DMS79 (cell line): Measurements from ENCODE around the gene TSNAXIP1.
A peak's percentile ranks its signal among the peaks of the same experiment; 100 is the strongest.

Experiments
- DNase-seq: peaks from one replicate; lab custom pipeline; 2025; lab: John Stamatoyannopoulos, UW

The TSNAXIP1 gene

DNA sequence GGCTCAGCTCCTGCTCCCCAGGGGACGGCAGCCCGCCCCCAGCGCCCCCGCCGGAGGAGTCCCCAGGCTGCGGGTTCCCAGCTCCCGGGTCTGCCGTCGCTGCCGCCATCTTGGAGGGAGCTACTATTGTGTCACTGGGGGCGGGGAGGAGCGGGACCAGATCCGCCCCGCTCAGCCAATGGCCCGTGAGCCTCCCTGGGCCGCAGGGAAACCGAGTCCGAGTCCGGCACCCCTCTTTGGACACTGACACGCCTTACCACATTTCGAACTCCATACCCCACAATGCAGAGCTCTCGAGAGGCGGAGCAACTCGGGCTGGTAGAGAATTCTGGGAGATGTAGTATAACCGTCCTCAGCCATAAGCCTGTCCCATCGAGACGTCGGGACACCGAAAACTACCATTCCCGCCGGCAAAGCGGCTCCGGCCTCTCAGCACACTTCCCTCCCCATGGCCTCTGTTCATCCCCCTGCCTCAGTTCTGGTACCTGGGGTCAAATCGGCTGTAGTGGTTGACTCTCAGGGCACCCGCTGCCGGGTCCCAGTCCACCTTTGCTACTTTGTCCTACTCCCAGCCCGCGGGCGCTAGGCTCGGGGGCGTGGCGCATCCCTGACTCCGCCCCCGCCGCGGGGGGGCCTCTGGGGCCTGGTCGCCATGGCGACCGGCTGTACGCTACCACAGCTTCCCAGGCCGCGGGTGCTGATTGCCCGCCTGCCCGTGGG lies at the start of gene TSNAXIP1, which contains the start of gene RANBP10:
Gene TSNAXIP1 (plus strand): TSS at position 462 of the 720 bp plus-strand sequence. CDS start 261 bp downstream, outside the sequence.
Gene RANBP10 (minus strand): TSS at position 133 of the 720 bp plus-strand sequence. CDS start 24 bp downstream, at position 109.
- DNase-seq = peak; percentile 94

- no peak for DNase-seq
Measured at GRCh38 chr16:67758006-67758405, 48.7 kb upstream of the TSNAXIP1 start.

GRCh38 chr16:67758966-67759365 lies 47.7 kb upstream of the TSNAXIP1 start:
- no peak for DNase-seq

DNA sequence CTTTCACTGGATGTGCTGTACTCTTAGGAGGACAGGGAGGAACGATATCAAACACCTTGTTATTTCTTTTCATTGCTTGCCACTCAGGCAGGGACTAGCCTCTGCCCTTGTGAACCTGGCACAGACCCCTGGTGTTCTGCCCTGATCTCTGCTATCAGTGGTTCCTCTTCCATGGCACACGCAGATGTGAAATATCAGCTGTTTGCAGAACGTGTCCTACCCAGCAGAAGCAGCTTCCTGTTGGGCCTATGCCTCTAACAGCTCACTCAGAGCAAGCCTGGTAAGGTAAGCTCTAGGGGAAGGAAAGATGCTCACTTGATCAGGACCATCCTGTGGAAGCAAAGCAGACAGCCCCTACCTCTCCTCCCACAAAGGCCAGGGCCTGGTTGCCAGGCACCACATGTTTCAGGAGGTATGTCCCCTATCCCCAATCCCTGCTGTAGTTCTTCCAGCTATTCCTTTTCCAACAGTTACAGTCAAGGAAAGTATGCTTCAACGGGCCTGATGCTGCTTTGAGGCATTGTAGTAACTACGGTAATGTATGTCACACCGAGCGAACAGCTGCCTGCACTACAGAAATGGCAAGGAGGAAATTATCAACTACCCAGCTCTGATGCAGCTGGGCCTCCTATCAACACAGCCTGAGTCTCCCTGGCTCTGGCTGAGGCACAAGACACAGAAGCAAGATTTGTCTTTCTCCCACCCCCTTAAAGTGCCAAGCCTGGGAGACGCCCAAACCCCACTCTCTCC lies 46.3 kb upstream of the TSNAXIP1 start:
- DNase-seq = no peak

GRCh38 chr16:67760956-67761230 lies 45.8 kb upstream of the TSNAXIP1 start:
- no peak for DNase-seq

- no peak for DNase-seq
Measured at GRCh38 chr16:67761924-67762323, 44.8 kb upstream of the TSNAXIP1 start.

DNA sequence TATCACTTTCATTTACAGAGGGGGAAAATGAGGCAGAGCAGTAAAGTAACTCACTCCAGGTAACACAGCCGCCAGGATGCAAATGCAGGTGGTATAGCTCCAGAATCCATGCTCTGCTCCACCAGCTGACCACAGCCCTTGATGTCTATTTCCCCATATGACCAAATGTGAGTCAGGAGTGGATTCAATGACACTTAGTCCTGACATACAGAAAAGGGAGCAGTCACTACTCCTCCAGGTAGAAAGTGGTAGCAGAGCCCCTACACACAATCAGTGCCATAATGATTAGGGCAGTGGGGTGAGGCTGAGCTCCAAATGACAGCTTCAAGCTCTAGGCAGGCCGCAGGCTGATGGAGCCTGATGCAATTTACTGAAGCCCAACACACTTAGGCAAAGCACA lies 44.3 kb upstream of the TSNAXIP1 start:
- no peak for DNase-seq

- no peak for DNase-seq
Measured at GRCh38 chr16:67763066-67763465, 43.6 kb upstream of the TSNAXIP1 start.

DNA sequence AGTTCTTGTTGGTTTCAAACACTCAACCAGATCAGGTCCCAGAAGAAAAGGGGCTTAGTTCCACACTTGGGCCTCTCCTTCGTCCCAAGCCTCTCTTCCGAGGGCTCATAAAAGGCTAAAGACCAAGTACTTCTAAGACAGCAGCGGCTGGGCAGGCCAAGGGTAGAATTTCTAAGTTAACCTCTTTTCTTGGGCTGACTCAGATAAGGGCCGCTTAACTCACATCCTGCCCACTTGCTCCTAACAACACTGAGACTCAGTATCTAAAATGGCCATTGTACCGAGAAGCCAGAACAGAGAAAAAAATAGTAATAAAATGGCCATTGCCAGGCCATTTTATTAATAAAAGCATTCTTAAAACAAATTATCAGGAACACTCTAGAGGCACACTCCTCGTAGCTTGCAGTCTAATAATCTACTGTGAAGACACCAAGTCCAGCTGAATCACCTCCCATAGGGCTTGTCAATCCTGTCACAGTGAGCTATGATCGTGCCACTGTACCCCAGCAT lies 42.5 kb upstream of the TSNAXIP1 start:
- DNase-seq = no peak

DNA sequence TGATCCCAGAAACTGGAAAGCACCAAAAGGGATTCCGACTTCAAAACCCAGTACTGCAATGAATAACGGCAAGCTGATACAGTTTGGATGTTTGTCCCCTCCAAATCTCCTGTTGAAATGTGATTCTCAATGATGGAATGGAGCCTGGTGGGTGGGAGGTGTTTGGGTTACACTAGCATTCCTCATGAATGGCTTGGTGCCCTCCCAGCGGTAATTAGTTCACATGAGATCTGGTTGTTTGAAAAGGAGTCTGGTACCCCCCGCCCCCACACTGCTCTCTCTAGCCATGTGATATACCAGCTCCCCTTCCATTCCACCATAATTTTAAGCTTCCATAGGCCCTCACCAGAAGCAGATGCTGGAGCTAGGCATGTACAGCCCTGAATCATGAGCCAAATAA lies 40.4 kb upstream of the TSNAXIP1 start:
- no peak for DNase-seq

- DNase-seq = no peak
Measured at GRCh38 chr16:67767953-67768352, 38.7 kb upstream of the TSNAXIP1 start.

DNA sequence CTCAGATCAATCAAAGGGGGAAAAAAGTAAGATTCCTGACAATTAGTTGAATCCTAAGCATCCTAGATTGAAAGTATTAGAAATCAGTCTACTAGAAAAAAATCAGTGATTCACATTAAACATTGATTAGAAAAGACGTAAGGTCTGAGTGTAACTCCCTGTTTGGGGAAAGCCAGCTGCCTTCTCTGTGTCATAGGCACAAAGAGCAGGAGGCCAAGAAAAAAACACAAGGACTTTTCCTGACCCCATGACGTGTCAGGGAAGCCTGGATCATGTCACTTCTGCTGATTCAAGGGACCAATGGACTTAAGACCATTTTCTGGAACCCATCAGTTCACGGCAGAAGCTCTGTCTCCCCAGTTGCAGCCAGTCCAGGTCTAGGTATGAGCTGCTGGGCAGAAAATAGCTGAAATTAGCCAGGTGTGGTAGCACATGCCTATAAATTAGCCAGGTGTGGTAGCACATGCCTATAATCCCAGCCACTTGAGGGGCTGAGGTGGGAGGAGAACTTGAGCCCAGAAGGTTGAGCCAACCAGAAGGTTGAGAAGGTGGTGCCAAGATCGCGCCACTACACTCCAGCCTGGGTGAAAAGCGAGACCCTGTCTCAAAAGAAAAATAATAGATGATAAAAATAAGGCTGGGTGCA lies 36.2 kb upstream of the TSNAXIP1 start:
- no peak for DNase-seq

DNA sequence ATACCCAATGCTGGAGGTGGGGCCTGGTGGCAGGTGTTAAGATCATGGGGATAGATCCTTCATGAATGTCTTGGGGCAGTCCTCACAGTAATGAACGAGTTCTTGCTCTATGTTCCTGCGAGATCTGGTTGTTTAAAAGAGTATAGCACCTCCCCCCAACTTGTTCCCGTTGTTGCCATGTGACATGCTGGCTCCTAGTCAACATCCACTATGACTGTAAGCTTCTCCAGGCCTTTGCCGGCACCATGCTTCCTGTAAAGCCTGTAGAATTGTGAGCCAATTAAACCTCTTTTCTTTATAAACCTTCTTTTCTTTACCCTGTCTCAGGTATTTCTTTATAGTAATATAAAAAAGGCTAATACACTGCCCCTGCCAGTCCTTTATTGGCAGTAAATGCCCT lies 33.6 kb upstream of the TSNAXIP1 start:
- no peak for DNase-seq

DNA sequence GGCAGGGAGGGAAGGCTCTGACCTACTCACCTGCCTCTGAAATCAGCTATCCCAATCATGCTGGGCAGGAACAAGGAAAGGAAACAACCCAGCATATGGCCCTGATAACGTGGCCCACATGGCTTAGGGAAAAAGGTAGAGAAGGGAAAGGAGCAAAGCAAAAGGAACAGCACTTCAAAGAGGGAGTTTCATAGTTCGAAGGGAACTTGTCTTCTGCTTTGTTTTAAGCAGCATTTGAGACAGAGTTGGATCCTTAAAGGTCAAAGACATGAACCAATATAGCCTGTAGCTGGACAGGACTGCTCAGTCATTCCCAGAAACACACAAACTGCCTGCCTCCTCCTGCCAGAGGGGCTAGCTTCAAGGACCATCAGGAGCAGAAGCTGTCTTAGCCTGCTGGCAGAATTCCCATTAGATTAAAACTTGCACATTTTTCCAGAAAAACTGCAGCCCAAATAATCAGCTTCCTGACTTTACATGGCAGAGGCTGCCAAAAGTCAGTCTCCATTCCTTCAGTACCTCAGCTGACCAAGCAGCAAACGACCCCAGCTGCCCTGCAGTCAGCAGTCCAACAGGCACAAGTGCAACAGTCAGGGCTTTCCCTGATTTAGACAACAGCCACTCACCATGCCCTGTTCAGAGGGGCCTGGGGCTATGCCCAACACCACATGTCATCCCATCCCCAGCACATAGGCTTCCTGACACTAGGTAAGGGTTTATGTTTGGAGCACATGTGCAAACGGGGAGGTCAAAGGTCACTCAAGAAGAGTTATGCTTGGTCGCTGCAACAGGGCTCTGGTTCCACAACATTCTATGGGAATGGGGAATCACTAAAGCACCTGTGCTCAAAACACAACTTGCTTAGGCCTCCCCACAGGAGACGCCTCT lies 32.9 kb upstream of the TSNAXIP1 start:
- no peak for DNase-seq

DNA sequence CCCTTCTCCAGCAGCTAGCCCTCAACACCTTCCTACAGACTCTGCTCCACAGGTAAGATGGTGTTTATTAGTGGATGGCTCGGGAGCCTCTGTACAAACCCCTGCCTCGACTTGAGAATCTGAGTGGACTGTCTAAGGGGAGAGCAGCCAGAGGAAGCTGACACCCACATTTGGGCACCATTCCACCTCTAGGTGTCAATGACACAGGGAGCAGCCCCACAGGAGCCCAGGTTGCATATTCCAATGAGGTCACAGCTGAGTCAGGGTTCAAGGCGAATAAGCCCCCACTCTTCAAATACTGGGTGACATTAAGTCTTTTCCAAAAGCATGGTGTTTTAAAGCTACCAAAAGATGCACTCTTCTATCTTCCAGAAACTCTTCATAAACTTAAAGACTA lies 32.2 kb upstream of the TSNAXIP1 start:
- DNase-seq = no peak

DNA sequence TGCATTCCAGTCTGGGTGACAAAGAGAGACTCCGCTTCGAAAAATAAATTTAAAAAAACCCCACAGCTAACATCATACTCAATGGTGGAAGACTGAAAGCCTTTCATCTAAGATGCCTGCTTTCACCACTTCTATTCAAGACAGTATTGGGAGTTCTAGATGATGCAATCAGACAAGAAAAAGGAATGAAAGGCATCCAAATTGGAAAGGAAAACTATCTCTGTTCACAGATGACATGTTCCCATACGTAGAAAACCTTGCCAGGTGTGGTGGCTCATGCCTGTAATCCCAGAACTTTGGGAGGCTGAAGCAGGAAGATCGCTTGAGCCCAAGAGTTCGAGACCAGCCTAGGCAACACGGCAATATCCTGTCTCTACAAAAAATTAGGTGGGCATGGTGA lies 31.4 kb upstream of the TSNAXIP1 start:
- DNase-seq = no peak

DNA sequence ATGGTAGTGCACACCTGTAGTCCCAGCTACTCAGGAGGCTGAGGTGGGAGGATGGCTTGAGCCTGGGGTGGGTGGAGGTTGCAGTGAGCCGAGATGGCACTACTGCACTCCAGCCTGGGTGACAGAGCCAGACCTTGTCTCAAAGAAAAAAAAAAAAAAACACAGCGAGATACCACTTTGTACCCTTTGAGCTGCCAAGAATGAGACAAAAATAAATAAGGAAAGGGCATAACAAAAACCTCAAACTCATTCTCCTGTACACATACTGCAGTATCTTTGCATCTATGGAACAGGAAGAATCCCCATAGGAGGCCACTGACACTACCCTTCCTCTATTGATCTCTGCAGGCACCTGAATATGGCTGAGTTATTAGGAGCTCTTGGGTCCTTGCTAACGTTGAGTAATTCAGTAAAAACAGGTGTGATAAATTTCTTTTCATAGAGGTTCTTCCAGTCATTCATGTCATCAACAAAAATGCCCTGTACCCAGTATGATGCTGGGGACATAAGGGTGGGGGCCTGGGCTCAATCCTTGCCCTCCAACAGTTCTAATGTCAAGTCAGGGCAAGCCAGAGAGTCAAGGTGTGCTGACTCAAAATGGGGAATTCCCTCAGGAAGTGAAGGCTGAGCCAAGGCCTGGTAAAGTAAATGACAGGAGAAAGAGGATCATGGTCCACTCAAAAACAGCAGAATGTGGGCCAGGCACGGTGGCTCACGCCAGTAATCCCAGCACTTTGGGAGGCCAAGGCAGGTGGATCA lies 27.3 kb upstream of the TSNAXIP1 start:
- DNase-seq = no peak

- DNase-seq = peak; percentile 27
Measured at GRCh38 chr16:67780847-67781564, 25.7 kb upstream of the TSNAXIP1 start.

GRCh38 chr16:67781565-67781921 lies 25.1 kb upstream of the TSNAXIP1 start:
- DNase-seq = peak; percentile 9

DNA sequence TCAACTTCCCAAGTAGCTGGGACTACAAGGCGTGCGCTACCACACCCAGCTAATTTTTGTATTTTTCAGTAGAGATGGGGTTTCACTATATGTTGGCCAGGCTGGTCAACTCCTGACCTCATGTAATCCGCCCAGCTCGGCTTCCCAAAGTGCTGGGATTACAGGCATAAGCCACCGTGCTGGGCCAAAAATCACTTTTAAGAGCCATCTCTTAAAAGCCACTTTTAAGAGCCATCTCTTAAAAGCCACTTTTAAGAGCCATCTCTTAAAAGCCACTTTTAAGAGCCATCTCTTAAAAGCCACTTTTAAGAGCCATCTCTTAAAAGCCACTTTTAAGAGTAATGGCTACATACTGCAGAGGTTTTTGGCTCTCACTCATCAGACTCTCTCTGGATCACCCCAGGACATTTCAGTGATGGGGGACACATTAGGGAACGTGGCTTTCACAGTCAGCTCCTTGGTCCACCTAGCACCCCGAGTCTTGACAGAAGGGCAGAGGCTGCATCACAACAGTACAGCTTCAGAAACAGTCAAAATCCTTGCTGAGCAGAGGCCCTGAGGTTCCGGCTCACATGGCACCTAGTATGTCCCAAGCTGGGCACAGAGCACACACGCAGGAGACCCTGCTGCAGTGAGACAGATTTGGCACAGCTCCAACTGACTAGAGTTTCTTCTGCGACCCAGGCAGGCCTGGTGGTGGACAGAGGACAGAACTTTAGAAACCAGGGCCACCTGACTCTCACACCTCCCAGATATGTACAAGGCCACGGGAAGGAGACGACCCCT lies 23.9 kb upstream of the TSNAXIP1 start:
- DNase-seq = peak; percentile 68
